ENCODE results near the gene NSL1.

The NSL1 gene

GRCh38 chr1:212685429-212685828 is 106.1 kb downstream of the NSL1 start:
- no peak for DNase-seq (ENCODE audit: low read depth in 2 of 2)

GRCh38 chr1:212684521-212685090 is 107.0 kb downstream of the NSL1 start:
- DNase-seq (ENCODE audit: low read depth in 2 of 2), result no peak

GRCh38 chr1:212684076-212684475 is 107.5 kb downstream of the NSL1 start:
- no peak for DNase-seq (ENCODE audit: low read depth in 2 of 2)

- peak in 1 of 2 donors; percentile 46 for DNase-seq (ENCODE audit: low read depth in 2 of 2)
Measured at GRCh38 chr1:212683357-212683722, 108.2 kb downstream of the NSL1 start.

GRCh38 chr1:212680680-212681389 is 110.7 kb downstream of the NSL1 start:
- no peak for DNase-seq (ENCODE audit: low read depth in 2 of 2)

- peak in 1 of 2 donors; percentile 41 for DNase-seq (ENCODE audit: low read depth in 2 of 2)
Measured at GRCh38 chr1:212678456-212679410, 112.8 kb downstream of the NSL1 start.

GRCh38 chr1:212677573-212677972 is 114.0 kb downstream of the NSL1 start:
- DNase-seq (ENCODE audit: low read depth in 2 of 2), result no peak

GRCh38 chr1:212677136-212677535 is 114.4 kb downstream of the NSL1 start:
- DNase-seq (ENCODE audit: low read depth in 2 of 2), result no peak

Measured in stimulated activated CD4-positive, alpha-beta T cell treated with anti-CD3 and anti-CD28 coated beads, Interleukin-4, amount 100 ng/mL, for 48 hours (primary cell).